ENCODE results near the gene LAG3.

- TF ChIP-seq POLR2AphosphoS5 (IDR thresholded peaks at IDR 0.05; ENCODE audit: low read depth) (peak; percentile 84), CTCF (conservative IDR thresholded peaks at IDR 0.05; ENCODE audit: low read depth in 2 of 2) (no peak), EZH2 (IDR thresholded peaks at IDR 0.05; ENCODE audit: low read depth, unreplicated experiment) (no peak), EZH2phosphoT487 (IDR thresholded peaks at IDR 0.05; ENCODE audit: unreplicated experiment) (no peak), REST (IDR thresholded peaks at IDR 0.05; ENCODE audit: unreplicated experiment) (no peak), CREB1 (CRISPR knock-in tag; IDR thresholded peaks at IDR 0.05; ENCODE audit: low read depth) (no peak)
Observed at GRCh38 chr12:6765634-6766581, 6.4 kb upstream of the LAG3 start, which contains the start of gene PTMS.
